Right lobe of liver (tissue), 4 donors: ENCODE data around the gene CHAF1A.

Source experiments
- CTCF ChIP-seq, 4 donors: fragments of 200-600 bp in 3 of 4; fragments of 450-650 bp in 1 of 4; IDR thresholded peaks; one replicate each; pipeline versions ENCODE4 v1.5.1 to v1.8.0; 2016 to 2022; ENCODE audit warnings: antibody characterized with exemption in 4 of 4, mild to moderate bottlenecking in 2 of 4
- POLR2A ChIP-seq: fragments of 450-650 bp; IDR thresholded peaks from one replicate; pipeline ENCODE4 v1.6.1; 2017; ENCODE audit warnings: antibody characterized with exemption, mild to moderate bottlenecking
- donor health status: DM: no; HTN: no; CAD: no.
- donor health status: DM: no; HTN: no; CAD: no.
- donor health status: DM: no; HTN: yes; CAD: no.

DNA sequence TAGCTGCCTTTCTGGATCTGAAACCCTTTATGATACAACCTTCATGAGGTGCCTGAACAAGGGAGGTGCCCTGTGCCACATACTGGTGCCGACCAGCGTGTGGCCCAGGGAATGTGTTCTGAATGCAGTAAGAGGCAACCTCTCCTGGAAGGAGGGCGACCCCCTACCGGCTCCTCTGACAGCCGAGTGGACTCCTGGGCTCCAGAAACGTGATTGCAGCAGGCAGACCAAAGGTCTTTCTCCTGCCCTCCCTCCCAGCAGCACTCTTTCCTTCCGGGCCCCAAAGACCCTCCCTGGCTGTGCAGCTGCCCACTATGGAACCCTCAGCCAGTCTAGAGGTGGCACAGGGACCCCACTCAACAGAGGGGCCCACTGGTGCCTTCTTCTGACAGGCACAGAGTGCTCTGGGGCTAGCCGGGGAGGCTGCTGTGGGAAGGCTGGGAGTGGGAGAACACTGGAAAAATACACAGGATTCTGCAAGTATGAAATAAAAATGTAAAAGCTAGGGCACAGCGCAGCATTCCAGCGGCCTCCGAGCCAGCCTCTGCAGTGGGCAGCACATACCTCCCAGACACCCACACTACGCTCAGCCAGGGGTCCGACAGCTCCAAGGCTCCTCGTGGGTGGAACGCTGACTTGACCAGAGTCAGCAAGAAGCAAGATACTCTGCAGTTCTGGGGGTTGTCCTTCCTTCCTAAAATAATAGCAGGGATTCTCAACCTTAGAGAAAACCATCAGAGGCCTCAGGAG, 17.0 kb upstream of the CHAF1A start:
- TF ChIP-seq CTCF (IDR thresholded peaks at IDR 0.05), result no peak
- TF ChIP-seq POLR2A, result no peak
